Measurements from ENCODE around the gene PPP6R1.

PPP6R1 gene

DNA sequence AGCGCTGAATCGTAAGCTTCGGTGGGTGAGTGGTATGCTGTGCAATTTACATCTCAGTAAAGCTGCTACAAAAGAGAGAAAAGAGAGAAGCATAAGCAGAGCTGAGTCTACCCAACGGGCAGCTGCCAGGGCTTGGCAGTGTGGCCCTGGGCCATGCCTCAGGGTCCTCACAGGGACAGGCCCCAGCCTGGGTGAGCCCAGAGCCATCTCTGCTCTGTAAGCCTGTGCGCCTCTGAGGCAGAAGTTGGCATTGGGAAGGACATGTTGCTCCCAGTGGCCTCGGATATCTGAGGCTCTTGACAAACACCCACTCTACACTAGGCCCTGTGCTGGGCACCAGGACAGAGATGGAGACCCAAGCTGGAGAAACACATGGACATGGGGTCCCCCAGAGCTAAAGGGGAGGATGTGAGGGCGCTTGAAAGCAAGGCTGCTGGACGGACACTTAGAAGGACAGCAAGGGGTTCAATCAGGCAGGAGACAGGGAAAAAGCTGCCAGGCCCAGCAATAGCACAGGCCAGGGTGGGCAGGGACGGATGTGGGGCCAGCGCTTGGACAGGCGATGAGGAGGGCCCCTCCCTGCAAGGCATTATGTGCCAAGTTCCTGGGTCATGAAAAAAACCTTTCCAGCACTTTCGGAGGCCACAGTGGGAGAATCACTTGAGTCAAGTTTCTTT is 14.7 kb downstream of the PPP6R1 start:
- DNase-seq (ENCODE audit: low read depth): no peak

DNA sequence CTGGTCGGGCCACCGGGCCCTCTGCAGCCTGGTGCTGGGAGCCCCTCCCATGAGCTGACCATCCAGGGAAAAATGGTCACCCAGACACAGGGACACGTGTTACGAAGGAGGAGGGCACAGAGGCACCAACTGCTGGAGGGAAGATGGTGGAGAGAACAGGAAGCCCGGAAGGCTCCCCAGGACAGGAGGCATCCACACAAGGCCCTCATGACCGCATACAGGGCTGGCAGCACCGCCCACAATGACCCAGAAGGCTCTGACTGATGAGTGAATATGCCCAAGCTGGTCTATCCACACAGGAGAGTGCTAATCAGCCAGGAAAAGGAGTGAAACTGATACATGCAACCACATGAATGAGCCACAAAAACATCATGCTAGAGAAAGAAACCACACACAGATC is 16.3 kb downstream of the PPP6R1 start:
- no peak for DNase-seq (ENCODE audit: low read depth)

DNA sequence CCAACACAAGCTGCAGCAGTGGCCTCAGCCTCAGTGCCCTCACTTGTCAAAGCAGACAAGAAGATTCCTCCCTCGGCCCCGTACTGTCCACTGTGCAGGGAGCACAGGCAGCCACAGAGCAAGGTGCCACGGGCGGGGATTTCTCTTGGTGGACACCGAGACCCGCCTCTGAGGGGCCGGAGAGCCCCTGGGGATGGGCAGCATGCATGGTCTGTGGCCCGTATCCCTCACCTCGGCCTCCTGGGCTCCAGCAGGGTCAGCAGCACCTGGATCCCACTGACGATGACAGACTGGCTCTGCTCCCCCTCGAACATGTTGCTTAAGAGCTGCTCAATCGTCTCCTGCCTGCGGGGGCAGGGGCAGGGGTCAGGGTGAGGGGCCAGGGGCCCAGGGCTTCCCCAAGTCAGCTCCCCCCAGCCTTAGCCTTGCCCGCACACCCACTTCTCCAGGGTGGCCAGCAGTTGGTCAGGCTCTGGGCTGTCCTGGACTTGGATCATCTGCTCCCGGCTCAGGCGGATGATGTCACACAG is 16.8 kb downstream of the PPP6R1 start:
- no peak for DNase-seq (ENCODE audit: low read depth)

DNA sequence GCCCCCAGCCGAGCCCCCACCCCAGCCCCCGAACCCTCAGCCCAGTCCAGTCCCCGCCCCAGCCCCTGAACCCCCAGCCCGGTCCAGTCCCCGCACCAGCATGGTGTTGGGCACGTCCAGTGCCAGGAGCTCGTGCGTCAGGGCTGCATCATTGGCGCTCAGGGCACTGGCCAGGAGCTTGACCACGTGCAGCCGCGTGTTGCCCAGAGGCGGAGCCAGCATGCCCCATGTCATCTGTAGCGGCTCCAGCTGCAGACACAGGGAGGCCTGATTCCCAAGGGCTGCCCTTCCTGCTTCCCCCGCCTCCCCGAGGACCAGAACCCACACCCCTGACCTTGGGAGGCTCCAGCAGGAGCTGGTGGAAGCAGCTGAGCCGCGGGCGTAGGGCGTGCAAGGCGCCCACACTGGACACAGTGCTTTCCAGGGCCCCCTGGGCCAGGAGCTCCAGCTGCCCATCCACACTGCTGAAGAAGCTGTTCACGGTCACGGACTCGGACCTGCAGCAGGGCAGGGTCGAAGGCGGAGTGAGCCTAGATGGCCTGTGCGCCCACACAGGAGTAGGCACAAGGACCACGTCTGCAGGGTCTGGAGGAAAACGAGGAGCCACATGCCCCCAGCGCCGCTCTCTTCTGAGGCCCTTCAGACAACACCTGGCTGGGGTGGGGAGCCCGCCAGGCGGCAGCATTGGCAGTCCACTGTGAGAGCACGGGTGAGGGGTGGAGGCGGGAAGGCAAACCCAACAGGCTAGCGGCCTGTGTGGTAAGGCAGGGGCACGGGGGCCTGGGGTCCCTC is 17.5 kb downstream of the PPP6R1 start:
- DNase-seq (ENCODE audit: low read depth): no peak

DNA sequence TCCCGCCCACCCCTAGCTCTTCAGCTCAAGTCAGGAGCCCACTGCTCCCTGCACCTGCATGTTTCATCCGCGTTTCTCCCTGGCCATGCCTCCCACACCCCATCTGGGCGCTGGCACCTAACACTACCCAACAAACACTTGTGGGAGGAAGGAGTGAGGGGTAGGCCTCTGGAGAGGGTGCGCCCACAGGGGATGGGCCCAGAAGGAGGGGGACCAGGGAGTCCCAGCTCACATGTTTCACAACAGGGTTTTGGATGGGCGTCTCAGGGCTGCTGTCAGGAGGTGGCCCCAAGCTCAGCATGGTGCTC is 18.1 kb downstream of the PPP6R1 start:
- no peak for DNase-seq (ENCODE audit: low read depth)

DNA sequence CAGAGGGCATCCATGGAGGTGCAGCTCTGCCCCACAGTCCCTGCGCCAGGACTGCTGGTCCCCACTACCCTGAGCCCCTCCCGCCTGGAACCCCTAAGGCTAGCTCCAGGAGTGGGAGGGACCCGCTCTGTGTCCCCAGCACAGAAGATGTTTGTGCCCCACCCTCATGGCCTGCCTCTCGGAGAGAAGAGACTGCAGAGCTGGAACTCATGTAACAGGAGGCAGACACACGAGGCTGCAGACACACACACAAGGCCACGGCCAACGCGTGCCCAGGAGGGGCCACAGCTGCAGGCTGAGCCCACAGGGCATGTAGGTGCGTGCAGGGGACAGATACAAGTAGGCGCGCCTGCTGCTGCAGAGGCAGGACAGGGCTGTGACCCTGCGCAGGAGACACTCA is 19.8 kb downstream of the PPP6R1 start:
- no peak for DNase-seq (ENCODE audit: low read depth)

DNA sequence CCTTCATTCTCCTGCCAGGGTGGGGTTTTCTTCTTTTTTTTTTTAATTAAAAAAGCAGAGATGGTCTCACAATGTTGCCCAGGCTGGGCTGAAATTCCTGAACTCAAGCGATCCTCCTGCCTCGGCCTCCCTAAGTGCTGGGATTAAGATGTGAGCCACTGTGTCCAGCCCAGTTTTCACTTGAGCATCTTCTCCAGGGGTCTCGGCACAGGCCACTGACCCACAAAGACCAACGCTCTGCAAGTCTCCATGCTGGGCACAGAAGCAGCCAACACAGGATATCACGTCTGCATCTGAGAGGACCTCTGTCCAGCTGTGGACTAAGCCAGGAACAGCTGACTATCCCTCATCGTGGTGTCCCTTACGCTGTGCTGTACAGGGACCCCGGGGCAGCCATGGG is 20.8 kb downstream of the PPP6R1 start:
- no peak for DNase-seq (ENCODE audit: low read depth)

DNA sequence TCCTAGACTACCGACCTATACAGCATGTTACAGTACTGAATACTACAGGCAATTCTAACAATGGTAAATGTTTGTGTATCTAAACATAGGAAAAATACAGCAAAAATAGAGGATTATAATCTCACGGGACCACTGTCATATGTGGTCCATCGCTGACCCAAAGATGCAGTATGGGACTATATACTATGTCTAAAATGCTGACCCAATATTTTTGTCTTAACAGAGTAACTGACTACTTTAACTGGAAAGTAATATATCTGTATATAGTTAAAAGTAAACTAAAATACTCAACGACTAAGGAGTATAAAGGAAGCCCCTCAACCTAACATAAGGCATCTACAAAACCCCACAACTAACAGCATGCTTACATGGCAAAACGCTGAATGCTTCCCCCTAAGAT is 25.8 kb downstream of the PPP6R1 start:
- DNase-seq (ENCODE audit: low read depth): no peak

DNA sequence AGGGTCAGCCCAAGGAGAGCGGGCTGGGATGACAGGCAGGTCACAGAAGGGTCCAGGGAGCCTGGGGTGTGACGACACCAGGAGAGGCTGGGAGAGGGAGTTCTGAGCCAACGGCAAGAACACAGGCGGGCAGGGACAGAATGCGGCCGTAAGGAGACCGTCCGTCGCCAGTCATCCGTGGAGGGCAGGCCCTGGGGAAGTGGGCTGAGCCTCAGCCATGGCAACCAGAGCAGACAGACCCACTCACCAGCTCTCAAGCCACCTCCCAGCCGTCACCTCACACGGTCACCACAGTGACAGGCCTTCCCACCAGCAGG is 26.6 kb downstream of the PPP6R1 start:
- DNase-seq (ENCODE audit: low read depth): no peak

DNA sequence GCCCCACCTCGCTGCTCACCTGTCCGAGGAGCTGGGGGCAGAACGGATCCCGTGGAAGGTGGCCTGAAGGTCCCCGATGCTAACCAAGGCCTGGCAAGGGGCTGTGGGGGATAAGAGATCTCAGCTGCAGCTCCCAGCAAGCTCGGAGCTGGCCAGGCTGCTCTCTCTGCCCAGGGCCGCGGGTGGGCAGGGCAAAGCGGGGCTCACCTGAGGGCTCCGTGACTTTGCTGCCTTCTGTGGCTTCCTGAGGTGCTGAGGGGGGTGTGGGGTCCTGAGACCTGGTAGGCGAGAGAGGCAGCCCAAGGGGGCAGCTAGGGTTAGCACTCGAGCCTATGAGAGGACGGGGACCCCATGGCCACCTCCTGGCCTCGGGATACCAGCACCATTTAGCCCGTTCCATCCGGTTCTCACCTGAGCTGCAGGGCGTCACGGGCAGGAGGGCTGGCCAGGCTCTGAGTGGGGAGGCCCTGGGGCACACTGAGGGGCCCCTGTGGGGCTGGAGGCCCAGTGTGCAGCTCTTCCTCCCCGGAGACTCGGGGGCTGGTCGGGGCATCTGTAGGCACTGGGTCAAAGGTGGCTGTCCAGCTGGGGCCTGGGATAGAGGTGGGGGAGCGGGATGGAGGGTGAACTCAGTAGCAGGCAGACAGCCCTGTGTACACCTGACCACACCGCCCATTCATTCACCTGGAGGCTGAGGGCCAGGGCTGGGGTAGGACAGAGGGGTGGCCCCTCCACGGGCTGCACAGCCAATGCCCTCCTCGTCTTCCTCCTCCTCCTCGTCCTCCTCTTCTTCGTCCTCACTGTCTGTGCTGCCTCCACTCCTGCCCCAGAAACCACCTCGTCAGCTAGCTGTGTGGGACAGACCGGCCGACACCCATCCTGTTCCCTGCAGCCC is 27.2 kb downstream of the PPP6R1 start:
- no peak for DNase-seq (ENCODE audit: low read depth)

DNA sequence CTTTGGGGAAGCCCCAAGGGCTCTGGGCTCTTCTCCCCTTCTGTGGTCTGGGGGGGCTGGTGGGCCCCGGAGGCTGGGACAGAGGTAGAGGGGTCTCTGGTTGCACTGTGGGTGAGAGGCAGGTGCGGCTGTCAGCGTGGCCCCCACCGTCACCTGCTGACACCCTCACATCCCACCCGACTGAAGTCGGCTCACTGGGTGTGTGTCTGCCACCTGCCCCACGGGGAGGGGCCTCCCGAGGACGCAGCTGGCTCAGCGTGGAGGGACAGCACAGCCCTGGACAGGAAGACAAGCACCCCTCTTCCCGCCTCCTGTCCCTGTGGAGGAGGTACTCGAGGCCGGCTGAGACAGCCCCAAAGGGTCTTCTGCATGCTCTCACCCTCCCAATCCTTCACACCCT is 28.0 kb downstream of the PPP6R1 start:
- DNase-seq (ENCODE audit: low read depth): no peak

DNA sequence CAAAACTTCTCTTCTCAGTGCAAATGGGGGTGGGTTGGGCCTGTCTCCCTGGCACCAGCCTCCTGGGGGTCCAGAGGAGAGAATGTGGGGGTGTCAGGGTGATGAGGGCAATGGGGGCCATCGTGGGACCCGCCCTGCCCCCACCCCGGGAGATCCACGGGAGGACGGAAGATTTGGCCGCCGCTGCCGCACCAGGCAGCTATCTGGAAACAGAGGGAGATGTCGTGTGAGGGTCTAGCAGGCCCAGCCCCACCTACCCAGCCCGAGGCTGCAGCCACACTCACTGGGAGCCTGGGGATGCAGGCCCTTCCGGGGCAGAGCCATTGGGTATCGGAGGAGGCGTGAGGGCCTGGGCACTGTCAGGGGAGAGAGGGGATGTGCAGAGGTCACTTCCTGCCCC is 28.5 kb downstream of the PPP6R1 start:
- no peak for DNase-seq (ENCODE audit: low read depth)

DNA sequence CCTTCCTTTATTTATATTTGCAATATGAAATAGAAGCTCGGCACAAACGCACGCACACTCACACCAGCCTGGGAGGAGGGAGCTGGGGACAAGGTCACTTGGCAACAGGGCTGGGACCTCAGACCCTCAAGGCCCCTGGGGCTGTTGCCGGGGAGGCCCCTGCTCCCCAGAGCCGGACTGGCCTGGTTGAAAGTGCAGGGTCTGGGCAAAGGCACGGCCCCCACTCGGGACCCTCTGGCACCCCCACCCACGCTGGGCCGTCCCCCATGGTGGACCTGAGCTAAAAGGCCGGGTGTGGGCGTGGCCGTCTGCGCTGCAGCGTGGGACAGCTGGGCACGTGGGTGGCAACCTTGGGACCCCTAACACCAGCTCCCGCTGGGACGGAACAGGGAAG is 29.0 kb downstream of the PPP6R1 start:
- DNase-seq (ENCODE audit: low read depth): no peak

DNA sequence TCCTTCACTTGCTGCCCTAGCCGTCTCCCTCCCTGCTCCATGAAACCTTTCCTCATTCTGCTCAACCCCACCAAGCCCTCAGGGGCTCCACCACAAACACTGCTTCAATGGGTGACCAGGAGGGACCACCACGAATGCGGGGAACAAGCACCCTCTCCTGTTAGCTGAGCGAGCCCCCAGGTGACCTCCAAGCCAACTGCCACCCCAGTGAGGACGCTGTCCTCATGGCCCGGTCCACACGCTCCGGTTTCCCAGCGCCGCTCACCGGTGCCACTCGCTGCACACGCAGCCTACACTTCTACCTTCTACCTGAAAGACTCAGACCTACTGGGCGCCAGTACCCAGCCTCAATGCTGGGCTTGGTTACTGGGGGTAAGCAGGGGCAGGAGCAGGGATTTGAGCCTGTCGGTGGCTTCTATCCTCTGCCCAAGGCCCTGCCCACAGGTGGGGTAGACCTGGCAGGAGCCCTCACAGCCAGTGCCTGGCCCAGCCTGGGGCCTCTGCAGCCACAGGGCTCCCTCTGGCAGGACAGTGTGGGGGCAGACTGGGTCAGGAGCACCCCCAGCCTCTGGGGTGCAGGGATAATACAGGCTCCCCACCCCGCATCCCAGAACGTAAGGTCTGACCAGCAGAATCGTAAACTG is 29.6 kb downstream of the PPP6R1 start:
- DNase-seq (ENCODE audit: low read depth): no peak

DNA sequence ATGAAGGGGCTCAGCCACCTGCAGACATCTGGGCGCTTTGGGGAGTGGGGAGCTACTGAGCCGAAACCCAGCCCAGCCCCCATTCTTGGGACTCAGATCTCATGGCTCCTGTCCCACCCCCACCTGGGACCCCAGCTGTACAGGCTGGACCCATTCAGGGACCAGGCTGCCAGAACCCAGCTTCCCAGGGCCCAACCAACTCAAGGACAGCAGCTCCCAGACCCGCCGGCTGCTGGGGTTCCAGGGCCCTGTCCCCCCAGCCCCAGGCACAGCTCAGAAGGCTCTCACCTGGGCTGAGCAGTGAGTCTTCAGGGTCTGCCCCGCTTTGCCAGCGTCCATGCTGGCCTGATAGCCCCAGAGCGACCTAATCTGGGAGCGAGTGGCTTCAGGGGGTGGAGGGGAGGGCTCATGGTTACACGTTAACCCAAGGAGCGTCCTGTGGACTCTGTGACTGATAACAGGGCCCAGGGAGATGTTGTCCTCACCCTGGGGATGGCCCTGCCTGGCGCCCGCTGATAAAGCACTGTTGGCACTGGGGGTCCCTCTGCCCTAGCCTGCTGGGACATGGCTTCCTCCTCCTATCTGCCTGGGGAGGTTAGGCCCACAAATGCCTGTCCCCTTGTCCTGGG is 30.3 kb downstream of the PPP6R1 start, which contains the start of gene TMEM86B:
TSS of gene TMEM86B (minus strand) at position 361 of the 629 bp plus-strand sequence. CDS start at position 339, 22 bp downstream.
- DNase-seq (ENCODE audit: low read depth): no peak

DNA sequence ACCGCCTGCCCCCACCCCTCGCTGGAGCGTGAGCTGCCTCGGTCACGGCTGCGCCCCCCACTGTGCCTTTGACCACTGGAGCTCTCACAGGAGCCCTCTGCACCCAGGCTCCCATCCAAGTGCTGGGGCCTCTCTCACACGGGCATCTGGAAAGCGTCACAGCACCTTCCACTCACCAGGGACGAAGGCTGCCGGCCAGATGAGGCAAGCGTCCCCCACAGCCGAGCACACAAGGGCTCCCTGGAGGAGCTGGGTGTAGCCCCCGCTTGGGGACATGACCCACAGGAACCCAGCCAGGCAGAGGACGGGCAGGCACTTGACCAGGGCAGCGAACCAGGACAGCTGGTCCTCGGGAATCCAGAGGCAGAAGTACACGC is 30.8 kb downstream of the PPP6R1 start:
- DNase-seq (ENCODE audit: low read depth): no peak

DNA sequence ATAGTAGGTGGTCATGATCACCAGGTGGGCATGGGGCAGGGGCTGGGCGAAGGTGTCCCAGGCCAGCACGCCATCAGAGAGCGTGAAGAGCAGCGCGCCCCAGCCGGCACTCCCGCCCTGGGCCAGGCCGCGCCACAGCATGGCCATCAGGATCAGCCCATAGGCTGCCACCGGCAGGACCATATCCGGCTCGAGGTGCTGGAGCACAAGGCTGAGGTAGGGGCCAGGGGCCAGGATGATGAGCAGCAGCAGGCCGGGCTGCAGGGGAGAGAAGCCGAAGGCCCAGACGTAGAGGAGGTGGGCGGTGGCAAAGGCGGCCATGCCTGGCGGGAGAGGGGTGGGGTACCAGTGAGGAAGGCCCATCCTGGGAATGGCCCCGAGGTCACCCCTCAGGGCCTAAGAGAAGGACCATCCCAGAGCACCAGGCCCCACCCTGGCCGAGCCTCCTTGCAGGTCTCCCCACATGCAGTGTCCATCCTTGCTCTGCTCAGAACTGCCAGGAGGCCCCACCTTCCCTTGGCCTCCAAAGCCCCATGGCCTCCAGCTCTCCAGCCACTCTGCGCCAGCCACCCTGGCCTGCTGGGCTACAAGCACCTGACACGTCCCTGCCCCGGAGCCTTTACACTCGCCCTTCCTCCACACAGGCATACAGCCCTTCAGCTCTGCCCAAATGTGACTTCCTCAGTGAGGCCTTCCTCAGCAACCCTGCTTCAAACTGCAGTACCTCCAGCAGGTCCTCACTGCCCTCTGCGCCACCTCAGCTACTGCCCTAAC is 31.4 kb downstream of the PPP6R1 start:
- DNase-seq (ENCODE audit: low read depth): no peak

DNA sequence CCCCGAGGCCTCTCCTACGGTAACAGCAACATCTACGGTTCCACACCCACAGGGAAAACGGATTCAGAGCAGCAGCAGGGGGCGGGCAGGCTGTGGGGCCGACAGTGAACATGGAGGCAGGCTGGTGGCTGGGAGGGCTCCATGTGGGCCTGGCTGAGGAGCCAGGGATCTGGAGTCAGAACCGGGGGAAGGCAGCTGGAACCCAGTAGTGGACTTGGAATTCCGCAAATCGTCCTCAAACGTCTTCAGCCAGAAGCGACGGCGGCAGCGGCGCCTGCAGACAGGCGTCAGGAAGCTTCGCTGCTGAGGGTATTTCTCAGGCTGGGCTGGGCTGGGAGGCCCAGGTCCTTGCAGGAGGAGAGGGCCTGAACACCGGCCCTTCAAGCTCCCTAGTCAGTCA is 32.0 kb downstream of the PPP6R1 start:
- DNase-seq (ENCODE audit: low read depth): no peak

DNA sequence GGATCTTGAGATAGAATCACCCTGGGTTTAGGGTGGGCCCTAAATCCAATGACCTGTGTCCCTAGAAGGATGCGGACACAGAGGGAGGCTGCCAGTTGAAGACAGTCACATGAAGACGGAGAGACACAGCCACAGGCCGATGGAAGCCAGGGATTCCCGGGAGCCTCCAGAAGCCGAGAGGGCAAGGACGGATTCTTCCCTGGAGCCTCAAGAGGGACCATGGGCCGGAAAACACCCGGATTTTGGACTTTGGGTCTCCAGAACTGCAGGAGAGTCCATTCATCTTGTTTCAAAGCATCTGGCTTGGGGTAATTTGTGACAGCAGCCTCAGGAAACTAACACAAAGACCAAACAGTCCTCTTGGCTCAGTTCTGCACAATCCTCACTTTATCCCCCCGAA is 32.5 kb downstream of the PPP6R1 start:
- DNase-seq (ENCODE audit: low read depth): no peak

DNA sequence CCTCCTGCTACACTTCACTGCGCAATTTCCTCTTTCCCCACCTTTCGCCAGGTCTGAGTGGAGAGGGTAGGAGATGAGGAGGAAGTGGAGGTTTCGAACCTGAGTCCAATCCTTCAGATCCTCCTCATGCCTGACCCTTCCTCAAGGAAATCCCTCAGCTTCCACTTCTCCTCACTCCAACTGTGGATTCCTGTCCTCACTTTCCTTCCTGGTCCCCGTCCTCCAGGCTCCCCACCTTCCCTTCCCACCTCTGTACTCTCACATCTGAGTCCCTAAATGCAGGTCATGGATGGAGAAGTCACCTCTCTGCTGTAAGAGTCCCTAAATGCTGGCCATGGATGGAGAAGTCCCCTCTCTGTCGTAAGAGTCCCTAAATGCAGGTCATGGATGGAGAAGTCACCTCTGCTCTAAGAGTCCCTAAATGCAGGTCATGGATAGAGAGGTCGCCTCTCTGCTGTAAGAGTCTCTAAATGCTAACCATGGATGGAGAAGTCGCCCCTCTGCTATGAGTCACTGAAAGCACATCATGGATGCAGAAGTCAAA is 33.3 kb downstream of the PPP6R1 start:
- no peak for DNase-seq (ENCODE audit: low read depth)

Measured in stimulated activated CD8-positive, alpha-beta memory T cell treated with anti-CD3 and anti-CD28 coated beads, Interleukin-15, amount 100 ng/mL, for 1 hour (primary cell).